NCI-H2171 (cell line): ENCODE measurements around the gene PODNL1.
"Not testable (repeated sequence)": the region's sequence is repeated elsewhere in the genome, so short reads cannot be mapped to it uniquely, and the experiment has no call there.

ENCODE experiments used
- DNase-seq: peaks from one replicate; lab custom pipeline; 2025; lab: John Stamatoyannopoulos, UW

Gene PODNL1

GRCh38 chr19:13972368-13973155, 34.3 kb upstream of the PODNL1 start:
- no peak for DNase-seq

- not testable (repeated sequence) for DNase-seq
Observed at GRCh38 chr19:13971868-13972267, 33.7 kb upstream of the PODNL1 start.

GRCh38 chr19:13969897-13970296, 31.7 kb upstream of the PODNL1 start:
- no peak for DNase-seq

- no peak for DNase-seq
Observed at GRCh38 chr19:13968999-13969398, 30.8 kb upstream of the PODNL1 start.

DNA sequence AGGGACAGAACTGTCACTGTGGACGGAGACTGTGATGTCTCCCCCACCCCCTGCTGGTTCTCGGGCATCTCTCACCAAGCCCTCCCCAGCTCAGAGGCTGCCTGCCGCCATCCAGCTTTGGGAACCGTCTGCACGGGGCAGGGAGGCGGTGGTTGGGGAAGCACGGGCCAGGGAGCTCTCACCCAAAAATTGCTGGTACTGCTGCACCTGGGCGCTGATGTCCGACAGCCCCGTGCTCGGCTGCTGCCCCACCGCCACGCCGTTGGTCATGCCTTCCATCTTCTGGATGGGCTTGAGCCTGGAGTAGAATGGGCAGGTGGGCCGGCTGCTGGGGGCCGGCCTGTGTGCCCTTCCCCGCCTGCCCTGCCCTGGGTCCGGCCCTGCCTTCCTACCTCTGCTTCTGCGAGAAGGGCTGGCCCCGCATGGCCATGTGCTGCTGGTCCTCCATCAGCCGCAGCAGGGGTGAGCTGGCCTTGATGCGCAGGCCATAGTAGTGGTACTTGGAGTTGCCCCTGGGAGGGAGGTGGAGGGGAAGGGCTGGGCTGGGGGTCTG, 30.2 kb upstream of the PODNL1 start:
- no peak for DNase-seq

DNA sequence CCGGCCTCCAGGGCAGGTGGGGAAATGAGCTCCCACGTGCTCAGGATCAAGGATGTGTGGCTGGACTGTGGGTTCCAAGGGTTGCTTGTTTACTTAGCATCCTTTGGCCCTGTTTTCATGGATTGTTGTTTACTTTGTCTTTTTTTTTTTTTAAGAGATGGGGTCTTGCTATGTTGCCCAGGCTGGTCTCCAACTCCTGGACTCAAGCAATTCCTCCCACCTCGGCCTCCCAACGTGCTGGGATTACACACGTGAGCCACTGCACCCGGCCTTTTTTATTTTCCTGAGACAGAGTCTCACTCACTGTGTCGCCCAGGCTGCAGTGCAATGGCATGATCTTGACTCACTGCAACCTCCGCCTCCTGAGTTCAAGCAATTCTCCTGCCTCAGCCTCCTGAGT, 29.0 kb upstream of the PODNL1 start:
- DNase-seq, result not testable (repeated sequence)

- no peak for DNase-seq
Observed at GRCh38 chr19:13966684-13967128, 28.5 kb upstream of the PODNL1 start.

DNA sequence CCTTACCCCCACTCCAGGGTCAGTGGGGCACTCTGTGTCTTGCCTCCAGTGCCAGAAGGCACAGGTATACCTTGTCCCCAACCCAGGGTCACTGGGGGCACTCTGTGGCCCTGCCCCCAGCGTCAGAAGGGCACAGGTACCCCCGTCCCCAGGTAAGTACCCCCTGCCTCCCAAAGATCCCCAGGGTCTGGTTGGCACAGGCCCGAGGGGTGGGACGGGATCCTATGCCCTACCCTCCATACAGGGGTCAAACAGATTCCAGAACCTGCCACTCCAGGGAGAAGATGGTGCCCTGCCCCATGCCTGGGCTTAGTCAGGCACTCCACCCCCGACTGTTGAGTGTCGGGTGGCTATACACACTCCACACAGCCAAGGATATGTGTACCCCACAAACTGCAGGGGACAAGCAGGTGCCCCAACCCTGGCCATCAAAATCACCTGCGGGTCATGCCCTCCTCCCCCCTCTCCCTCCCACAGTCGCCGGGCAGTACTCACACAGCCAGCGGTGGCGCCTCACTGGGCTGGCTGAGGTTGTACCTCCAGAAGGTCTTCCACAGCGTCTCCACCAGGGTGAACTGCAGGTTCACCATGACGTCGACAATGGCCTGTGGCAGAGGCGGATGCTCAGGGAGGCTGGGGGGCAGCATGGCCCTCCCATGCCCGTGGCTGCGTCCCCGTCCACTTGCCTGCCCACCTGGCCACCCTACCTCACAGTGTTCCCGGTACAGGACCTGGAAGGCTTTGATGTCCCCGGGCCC, 27.9 kb upstream of the PODNL1 start:
- DNase-seq, result no peak

GRCh38 chr19:13965377-13965896, 27.2 kb upstream of the PODNL1 start:
- no peak for DNase-seq

DNA sequence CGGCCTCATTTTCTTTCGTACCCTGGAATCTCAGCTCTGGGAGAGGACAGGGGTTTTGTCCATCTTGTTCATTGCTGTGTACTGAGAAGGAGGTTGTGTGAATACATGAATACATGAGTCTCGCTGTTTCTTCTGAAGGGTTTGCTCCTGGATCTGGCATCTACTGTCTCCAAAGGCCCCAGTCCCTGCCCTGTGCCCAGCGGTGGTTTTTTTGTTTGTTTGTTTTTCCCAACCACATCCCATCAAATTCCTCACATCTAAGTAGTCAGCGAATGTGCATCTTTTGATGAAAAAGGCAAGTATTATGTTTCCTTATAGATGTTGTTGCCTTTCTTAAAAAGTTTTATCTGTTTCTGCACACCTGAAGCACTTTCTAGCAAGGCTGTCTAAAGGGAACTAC, 26.6 kb upstream of the PODNL1 start:
- DNase-seq, result no peak

- DNase-seq, result no peak
Observed at GRCh38 chr19:13963603-13964105, 25.4 kb upstream of the PODNL1 start.

- DNase-seq, result no peak
Observed at GRCh38 chr19:13962699-13963602, 24.7 kb upstream of the PODNL1 start.

- no peak for DNase-seq
Observed at GRCh38 chr19:13961826-13962698, 23.8 kb upstream of the PODNL1 start.

GRCh38 chr19:13960863-13961784, 22.9 kb upstream of the PODNL1 start:
- DNase-seq, result no peak

DNA sequence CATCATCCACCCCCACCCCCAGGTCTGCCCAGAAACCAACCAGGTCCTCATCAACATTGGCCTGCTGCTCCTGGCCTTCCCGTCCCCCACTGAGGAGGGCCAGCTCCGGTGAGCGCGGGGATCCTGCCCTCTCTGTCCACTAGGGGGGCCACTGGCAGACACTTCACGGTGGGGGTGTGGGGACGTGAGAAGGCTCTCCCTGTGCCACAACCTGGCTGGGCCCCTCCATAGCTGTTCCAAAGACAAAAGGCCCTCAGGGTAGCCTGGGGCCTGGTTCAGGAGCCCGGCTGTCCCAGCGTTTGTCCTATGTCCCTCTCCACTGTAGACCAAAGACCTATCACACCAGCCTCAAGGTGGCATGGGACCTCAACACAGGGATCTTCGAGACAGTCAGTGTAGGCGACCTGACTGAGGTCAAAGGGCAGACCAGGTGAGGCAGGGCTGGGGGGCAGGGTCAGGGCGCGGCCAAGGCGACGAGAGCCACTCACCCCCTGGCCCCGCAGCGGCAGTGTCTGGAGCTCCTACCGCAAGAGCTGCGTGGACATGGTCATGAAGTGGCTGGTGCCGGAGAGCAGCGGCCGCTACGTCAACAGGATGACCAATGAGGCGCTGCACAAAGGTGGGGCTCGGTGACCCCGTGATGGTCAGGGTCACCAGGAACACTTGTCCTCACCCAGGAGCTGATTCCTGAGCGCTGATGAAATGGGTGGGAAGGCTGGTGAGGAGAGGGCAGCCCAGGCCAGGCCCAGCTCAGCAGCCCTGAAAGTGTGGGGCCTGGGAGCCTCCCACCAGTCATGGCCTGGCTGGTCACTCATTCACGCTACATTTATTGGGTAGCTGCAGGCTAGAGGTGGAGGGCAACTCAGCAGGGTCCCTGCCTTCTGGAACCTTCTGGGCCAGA, 22.0 kb upstream of the PODNL1 start:
- no peak for DNase-seq

GRCh38 chr19:13959141-13959961, 21.1 kb upstream of the PODNL1 start:
- DNase-seq, result no peak

- DNase-seq, result no peak
Observed at GRCh38 chr19:13958043-13958442, 19.8 kb upstream of the PODNL1 start.
